ENCODE measurements around the gene PDP2. TPM values are rescaled to one million over a fixed set of nuclear protein-coding genes. Genes with fewer than 3 reads are reported as not detected.

The PDP2 gene
- total RNA-seq (2014; rRNA removed; shearing (Covaris generic)), result 2.8 and 5.3 TPM in 2 replicates

GRCh38 chr16:66880288-66881013 is at the start of gene PDP2:
Gene PDP2 (plus strand): TSS chr16:66880515. CDS start chr16:66884285, 3,770 bp downstream.
- peak; percentile 92 for DNase-seq (ENCODE audit: low spot score)

GRCh38 chr16:66832190-66832589 is 48.1 kb upstream of the PDP2 start:
- no peak for DNase-seq (ENCODE audit: low spot score)

- no peak for DNase-seq (ENCODE audit: low spot score)
Measured at GRCh38 chr16:66832661-66833305, 47.5 kb upstream of the PDP2 start.

GRCh38 chr16:66834746-66835145 is 45.6 kb upstream of the PDP2 start:
- DNase-seq (ENCODE audit: low spot score), result no peak

GRCh38 chr16:66840883-66841282 is 39.4 kb upstream of the PDP2 start:
- no peak for DNase-seq (ENCODE audit: low spot score)

- no peak for DNase-seq (ENCODE audit: low spot score)
Measured at GRCh38 chr16:66841366-66841765, 38.9 kb upstream of the PDP2 start.

GRCh38 chr16:66842765-66843164 is 37.5 kb upstream of the PDP2 start:
- no peak for DNase-seq (ENCODE audit: low spot score)

- DNase-seq (ENCODE audit: low spot score), result no peak
Measured at GRCh38 chr16:66843191-66843590, 37.1 kb upstream of the PDP2 start.

- no peak for DNase-seq (ENCODE audit: low spot score)
Measured at GRCh38 chr16:66844009-66844341, 36.3 kb upstream of the PDP2 start.

GRCh38 chr16:66844342-66845079 is 35.8 kb upstream of the PDP2 start, which contains the start of gene CA7:
Gene CA7 (plus strand): TSS chr16:66844414. CDS start chr16:66844488, 74 bp downstream.
- DNase-seq (ENCODE audit: low spot score), result no peak

- DNase-seq (ENCODE audit: low spot score), result no peak
Measured at GRCh38 chr16:66845080-66845410, 35.3 kb upstream of the PDP2 start.

- DNase-seq (ENCODE audit: low spot score), result no peak
Measured at GRCh38 chr16:66845791-66846221, 34.5 kb upstream of the PDP2 start.

GRCh38 chr16:66846266-66846665 is 34.0 kb upstream of the PDP2 start:
- DNase-seq (ENCODE audit: low spot score), result no peak

GRCh38 chr16:66846831-66847230 is 33.5 kb upstream of the PDP2 start:
- no peak for DNase-seq (ENCODE audit: low spot score)

- DNase-seq (ENCODE audit: low spot score), result no peak
Measured at GRCh38 chr16:66847533-66848067, 32.7 kb upstream of the PDP2 start.

- no peak for DNase-seq (ENCODE audit: low spot score)
Measured at GRCh38 chr16:66848172-66848571, 32.1 kb upstream of the PDP2 start.

GRCh38 chr16:66849021-66849420 is 31.3 kb upstream of the PDP2 start:
- no peak for DNase-seq (ENCODE audit: low spot score)

- DNase-seq (ENCODE audit: low spot score), result no peak
Measured at GRCh38 chr16:66849549-66849948, 30.8 kb upstream of the PDP2 start.

- DNase-seq (ENCODE audit: low spot score), result no peak
Measured at GRCh38 chr16:66850115-66850815, 30.1 kb upstream of the PDP2 start.

- no peak for DNase-seq (ENCODE audit: low spot score)
Measured at GRCh38 chr16:66851166-66851964, 28.9 kb upstream of the PDP2 start.
